ENCODE measurements around the gene POLDIP3.

DNA sequence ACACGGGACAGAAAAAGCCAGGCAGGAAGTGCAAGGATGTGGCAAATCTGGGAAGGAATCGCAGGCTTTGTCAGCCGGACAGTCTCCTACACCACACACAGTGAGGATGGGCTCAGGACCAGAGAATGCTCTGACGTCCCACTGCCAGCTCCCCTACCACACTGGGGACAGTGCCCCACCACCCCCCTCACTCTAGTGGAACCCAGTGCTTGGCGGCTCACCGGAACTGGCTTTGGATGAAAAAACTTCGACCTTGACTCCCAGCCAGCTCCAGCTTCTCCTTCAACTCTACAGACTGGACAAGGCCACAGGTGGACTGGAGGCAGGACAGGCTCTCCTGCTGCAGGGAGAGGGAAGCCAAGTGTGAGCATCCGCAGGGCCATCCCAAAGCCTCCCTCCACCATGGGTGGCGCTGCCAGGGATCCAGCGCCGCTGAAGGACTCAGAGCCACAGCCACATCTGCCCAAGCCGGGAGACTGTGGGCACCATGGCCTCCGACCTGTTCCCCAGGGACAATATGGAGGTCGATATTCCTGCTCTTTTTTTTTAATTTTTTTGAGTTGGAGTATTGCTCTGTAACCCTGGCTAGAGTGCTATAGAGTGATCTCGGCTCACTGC, 37.0 kb downstream of the POLDIP3 start:
- no peak for TF ChIP-seq POLR2AphosphoS5 (IDR thresholded peaks at IDR 0.05; ENCODE audit: low read depth, low read length)
- TF ChIP-seq FOXP2 (optimal IDR thresholded peaks at IDR 0.05; ENCODE audit: borderline replicate concordance, extremely low read depth, extremely low read length, insufficient read depth) = no peak
- TF ChIP-seq TAF1 (IDR thresholded peaks at IDR 0.05; ENCODE audit: borderline replicate concordance, insufficient read depth, low read length) = no peak
- no peak for TF ChIP-seq SIN3A (IDR thresholded peaks at IDR 0.05; ENCODE audit: borderline replicate concordance, insufficient read depth, low read length)

Data from PFSK-1 (cell line).